K562 (cell line): Measurements from ENCODE around the gene WDR31. TPM values are rescaled to one million over a fixed set of nuclear protein-coding genes. Genes with fewer than 3 reads are reported as not detected.

ENCODE experiments used
- CHD4 ChIP-seq: fragments of 200-600 bp; sonication (generic); IDR thresholded peaks from 3 replicates; pipeline ENCODE4 v1.6.1; 2012; ENCODE audit warnings: low read depth, mild to moderate bottlenecking, mixed read lengths, low read length, inconsistent platforms; ENCODE audit not compliant: insufficient read depth, insufficient replicate concordance, poor library complexity, severe bottlenecking
- GABPB1 ChIP-seq: sonication (generic); formaldehyde crosslinking; IDR thresholded peaks from 2 replicates; pipeline ENCODE4 v1.8.0; 2022; ENCODE audit warnings: mild to moderate bottlenecking, missing genetic modification reagents
- GTF2A2 ChIP-seq: IDR thresholded peaks from 2 replicates; pipeline ENCODE4 v1.6.1; 2016; ENCODE audit warnings: mild to moderate bottlenecking, missing genetic modification characterization, missing compliant biosample characterization
- IRF2 ChIP-seq: sonication (generic); formaldehyde crosslinking; IDR thresholded peaks from 2 replicates; pipeline ENCODE4 v1.8.1; 2022; ENCODE audit warnings: mild to moderate bottlenecking, missing genetic modification reagents
- KDM2B ChIP-seq: fragments of 250-450 bp; sonication (Bioruptor Pico); IDR thresholded peaks from 2 replicates; pipeline ENCODE4 v1.8.0; 2021; ENCODE audit warnings: mild to moderate bottlenecking, moderate library complexity
- MYC ChIP-seq, 2 experiments: fragments of 250-450 bp in 1 of 2; sonication (Bioruptor Pico) in 1 of 2; IDR thresholded peaks; 2 replicates each; pipeline versions ENCODE4 v1.5.1 to v1.6.1; 2012 to 2021; ENCODE audit warnings: low read depth in 2 of 2, borderline replicate concordance in 1 of 2, improper control_type of control experiment in 1 of 2, low read length in 1 of 2, mild to moderate bottlenecking in 1 of 2, moderate library complexity in 1 of 2
- PHF8 ChIP-seq: fragments of 200-600 bp; sonication (generic); IDR thresholded peaks from 2 replicates; pipeline ENCODE4 v1.6.1; 2012; ENCODE audit warnings: mixed run types, mild to moderate bottlenecking, inconsistent platforms, low read length, moderate library complexity, borderline replicate concordance
- RFX7 ChIP-seq: fragments of 250-450 bp; sonication (Bioruptor Pico); IDR thresholded peaks from 2 replicates; pipeline ENCODE4 v1.5.1; 2021; ENCODE audit warnings: mild to moderate bottlenecking
- TCFL5 ChIP-seq: fragments of 250-450 bp; sonication (Bioruptor Pico); conservative IDR thresholded peaks from 2 replicates; pipeline ENCODE4 v1.6.1; 2021; ENCODE audit warnings: mild to moderate bottlenecking, moderate library complexity, matching md5 sums
- ZBTB1 ChIP-seq: sonication (generic); formaldehyde crosslinking; IDR thresholded peaks from 2 replicates; pipeline ENCODE4 v1.8.1; 2023; ENCODE audit warnings: missing genetic modification reagents, low read depth, mild to moderate bottlenecking, borderline replicate concordance
- ZNF12 ChIP-seq: sonication (generic); formaldehyde crosslinking; IDR thresholded peaks from 2 replicates; pipeline ENCODE4 v1.4.0; 2020; ENCODE audit warnings: mild to moderate bottlenecking, missing genetic modification reagents
- ZNF699 ChIP-seq: fragments of 250-450 bp; sonication (Bioruptor Pico); IDR thresholded peaks from 2 replicates; pipeline ENCODE4 v1.8.0; 2021; ENCODE audit warnings: mild to moderate bottlenecking, moderate library complexity; ENCODE audit not compliant: insufficient replicate concordance
- polyA plus RNA-seq, 8 experiments: library from polyadenylated mRNA; depleted of rRNA in 4 of 8; stranded (reverse) in 5 of 8; unstranded in 3 of 8; fragments of >200 nt; fragmentation: Nextera tagmentation in 2 of 8; fragmentation: Illumina TruSeq in 1 of 8; extraction: Ambion mirVana in 2 of 8; extraction: Trizol in 1 of 8; gene quantifications; 2 replicates each; pipeline versions ENCODE4 v1.2.1 to v1.2.3, GENCODE V29; 2011 to 2014; ENCODE audit warnings: inconsistent platforms in 1 of 8, missing spikeins in 1 of 8
- total RNA-seq, 7 experiments: library from RNA; depleted of rRNA in 6 of 7; stranded (reverse); fragments of >200 nt in 6 of 7; fragmentation: Illumina TruSeq in 2 of 7; extraction: Trizol in 2 of 7; gene quantifications; 2 replicates each; pipeline versions ENCODE4 v1.2.1 to v1.2.3, GENCODE V29; 2011 to 2021; ENCODE audit warnings: low replicate concordance in 1 of 7
- TF ChIP-seq, protein P1 (sequence below): fragments of 450-650 bp; formaldehyde crosslinking; IDR thresholded peaks from 2 replicates; pipeline ENCODE4 v1.4.0; 2020; ENCODE audit warnings: mild to moderate bottlenecking
- TF ChIP-seq, protein P2 (sequence below): sonication (generic); formaldehyde crosslinking; IDR thresholded peaks from 2 replicates; pipeline ENCODE4 v1.8.0; 2022; ENCODE audit warnings: missing genetic modification reagents, mild to moderate bottlenecking, borderline replicate concordance
- TF ChIP-seq, protein P3 (sequence below): sonication (generic); formaldehyde crosslinking; IDR thresholded peaks from 2 replicates; pipeline ENCODE4 v1.8.0; 2023; ENCODE audit warnings: mild to moderate bottlenecking, missing genetic modification reagents
- TF ChIP-seq, protein P4 (sequence below): fragments of 250-450 bp; sonication (Bioruptor Pico); IDR thresholded peaks from 2 replicates; pipeline ENCODE4 v1.5.0; 2021
- TF ChIP-seq, protein P5 (sequence below): fragments of 450-650 bp; IDR thresholded peaks from 2 replicates; pipeline ENCODE4 v1.6.1; 2018; ENCODE audit warnings: mild to moderate bottlenecking, low read depth; ENCODE audit not compliant: partially characterized antibody

The WDR31 gene
- total and polyA plus RNA-seq, 9 of the 15 experiments (the other 6 are each of a cell fraction or from before 2014, with no cell fraction given) = 0.35 to 1.8 (median 0.95) TPM

DNA sequence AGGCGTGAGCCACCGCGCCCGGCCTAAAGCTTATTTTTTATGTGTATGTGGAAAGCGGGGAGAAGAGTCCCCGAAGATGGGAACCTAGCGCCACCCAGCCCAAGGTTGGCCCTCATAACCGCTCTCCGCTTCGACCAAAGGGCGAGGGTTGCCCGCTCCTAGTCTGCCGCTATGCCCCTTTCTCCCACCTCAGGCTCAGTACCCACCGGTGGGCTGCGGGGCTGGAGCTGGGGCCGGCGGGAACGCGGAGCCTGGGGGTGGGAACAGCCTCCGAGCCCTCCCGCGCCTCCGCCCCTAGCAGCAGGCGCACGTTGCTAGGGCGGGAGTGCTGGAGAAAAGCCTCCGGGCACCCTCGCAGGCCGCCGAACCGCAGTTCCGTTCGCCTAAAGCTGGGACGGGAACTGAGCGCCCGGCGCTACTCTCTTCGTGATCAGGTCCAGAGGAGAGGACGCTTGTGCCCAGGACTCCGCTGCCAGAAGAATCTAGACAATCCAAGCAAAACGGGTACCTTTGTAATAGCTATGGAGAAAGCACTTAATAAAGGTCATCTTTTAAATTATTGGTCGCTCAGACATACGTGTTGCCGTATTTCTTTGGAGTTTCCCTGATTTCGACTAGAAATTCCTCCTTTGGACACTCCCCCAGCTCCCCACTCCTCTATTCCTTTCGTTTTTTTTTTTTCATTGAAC lies at the start of gene WDR31 (continued):
- TF ChIP-seq, protein P1, sequence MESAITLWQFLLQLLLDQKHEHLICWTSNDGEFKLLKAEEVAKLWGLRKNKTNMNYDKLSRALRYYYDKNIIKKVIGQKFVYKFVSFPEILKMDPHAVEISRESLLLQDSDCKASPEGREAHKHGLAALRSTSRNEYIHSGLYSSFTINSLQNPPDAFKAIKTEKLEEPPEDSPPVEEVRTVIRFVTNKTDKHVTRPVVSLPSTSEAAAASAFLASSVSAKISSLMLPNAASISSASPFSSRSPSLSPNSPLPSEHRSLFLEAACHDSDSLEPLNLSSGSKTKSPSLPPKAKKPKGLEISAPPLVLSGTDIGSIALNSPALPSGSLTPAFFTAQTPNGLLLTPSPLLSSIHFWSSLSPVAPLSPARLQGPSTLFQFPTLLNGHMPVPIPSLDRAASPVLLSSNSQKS (CRISPR knock-in tag) = no peak
- TF ChIP-seq IRF2 (CRISPR knock-in tag) = no peak
- TF ChIP-seq ZBTB1 (CRISPR knock-in tag) = no peak
- TF ChIP-seq, protein P2, sequence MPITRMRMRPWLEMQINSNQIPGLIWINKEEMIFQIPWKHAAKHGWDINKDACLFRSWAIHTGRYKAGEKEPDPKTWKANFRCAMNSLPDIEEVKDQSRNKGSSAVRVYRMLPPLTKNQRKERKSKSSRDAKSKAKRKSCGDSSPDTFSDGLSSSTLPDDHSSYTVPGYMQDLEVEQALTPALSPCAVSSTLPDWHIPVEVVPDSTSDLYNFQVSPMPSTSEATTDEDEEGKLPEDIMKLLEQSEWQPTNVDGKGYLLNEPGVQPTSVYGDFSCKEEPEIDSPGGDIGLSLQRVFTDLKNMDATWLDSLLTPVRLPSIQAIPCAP (CRISPR knock-in tag) = no peak
- no peak for TF ChIP-seq CHD4
- TF ChIP-seq MYC (IDR thresholded peaks at IDR 0.05; ENCODE audit: low read depth, low read length) = peak; percentile 87
- TF ChIP-seq MYC (CRISPR knock-in tag; IDR thresholded peaks at IDR 0.05; ENCODE audit: borderline replicate concordance, low read depth) = no peak; the same call in 1 of the 2 replicates
- no peak; the same call in 1 of the 2 replicates for TF ChIP-seq KDM2B (CRISPR knock-in tag)
- peak; percentile 97 for TF ChIP-seq GABPB1
- peak; percentile 18; the same call in 1 of the 2 replicates for TF ChIP-seq GTF2A2 (tag)
- TF ChIP-seq RFX7 (CRISPR knock-in tag) = no peak
- TF ChIP-seq, protein P3, sequence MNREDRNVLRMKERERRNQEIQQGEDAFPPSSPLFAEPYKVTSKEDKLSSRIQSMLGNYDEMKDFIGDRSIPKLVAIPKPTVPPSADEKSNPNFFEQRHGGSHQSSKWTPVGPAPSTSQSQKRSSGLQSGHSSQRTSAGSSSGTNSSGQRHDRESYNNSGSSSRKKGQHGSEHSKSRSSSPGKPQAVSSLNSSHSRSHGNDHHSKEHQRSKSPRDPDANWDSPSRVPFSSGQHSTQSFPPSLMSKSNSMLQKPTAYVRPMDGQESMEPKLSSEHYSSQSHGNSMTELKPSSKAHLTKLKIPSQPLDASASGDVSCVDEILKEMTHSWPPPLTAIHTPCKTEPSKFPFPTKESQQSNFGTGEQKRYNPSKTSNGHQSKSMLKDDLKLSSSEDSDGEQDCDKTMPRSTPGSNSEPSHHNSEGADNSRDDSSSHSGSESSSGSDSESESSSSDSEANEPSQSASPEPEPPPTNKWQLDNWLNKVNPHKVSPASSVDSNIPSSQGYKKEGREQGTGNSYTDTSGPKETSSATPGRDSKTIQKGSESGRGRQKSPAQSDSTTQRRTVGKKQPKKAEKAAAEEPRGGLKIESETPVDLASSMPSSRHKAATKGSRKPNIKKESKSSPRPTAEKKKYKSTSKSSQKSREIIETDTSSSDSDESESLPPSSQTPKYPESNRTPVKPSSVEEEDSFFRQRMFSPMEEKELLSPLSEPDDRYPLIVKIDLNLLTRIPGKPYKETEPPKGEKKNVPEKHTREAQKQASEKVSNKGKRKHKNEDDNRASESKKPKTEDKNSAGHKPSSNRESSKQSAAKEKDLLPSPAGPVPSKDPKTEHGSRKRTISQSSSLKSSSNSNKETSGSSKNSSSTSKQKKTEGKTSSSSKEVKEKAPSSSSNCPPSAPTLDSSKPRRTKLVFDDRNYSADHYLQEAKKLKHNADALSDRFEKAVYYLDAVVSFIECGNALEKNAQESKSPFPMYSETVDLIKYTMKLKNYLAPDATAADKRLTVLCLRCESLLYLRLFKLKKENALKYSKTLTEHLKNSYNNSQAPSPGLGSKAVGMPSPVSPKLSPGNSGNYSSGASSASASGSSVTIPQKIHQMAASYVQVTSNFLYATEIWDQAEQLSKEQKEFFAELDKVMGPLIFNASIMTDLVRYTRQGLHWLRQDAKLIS (CRISPR knock-in tag) = peak; percentile 86
- TF ChIP-seq, protein P4, sequence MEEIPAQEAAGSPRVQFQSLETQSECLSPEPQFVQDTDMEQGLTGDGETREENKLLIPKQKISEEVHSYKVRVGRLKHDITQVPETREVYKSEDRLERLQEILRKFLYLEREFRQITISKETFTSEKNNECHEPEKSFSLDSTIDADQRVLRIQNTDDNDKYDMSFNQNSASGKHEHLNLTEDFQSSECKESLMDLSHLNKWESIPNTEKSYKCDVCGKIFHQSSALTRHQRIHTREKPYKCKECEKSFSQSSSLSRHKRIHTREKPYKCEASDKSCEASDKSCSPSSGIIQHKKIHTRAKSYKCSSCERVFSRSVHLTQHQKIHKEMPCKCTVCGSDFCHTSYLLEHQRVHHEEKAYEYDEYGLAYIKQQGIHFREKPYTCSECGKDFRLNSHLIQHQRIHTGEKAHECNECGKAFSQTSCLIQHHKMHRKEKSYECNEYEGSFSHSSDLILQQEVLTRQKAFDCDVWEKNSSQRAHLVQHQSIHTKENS (CRISPR knock-in tag) = no peak
- TF ChIP-seq PHF8 = peak; percentile 96
- TF ChIP-seq TCFL5 (CRISPR knock-in tag) = no peak
- TF ChIP-seq, protein P5, sequence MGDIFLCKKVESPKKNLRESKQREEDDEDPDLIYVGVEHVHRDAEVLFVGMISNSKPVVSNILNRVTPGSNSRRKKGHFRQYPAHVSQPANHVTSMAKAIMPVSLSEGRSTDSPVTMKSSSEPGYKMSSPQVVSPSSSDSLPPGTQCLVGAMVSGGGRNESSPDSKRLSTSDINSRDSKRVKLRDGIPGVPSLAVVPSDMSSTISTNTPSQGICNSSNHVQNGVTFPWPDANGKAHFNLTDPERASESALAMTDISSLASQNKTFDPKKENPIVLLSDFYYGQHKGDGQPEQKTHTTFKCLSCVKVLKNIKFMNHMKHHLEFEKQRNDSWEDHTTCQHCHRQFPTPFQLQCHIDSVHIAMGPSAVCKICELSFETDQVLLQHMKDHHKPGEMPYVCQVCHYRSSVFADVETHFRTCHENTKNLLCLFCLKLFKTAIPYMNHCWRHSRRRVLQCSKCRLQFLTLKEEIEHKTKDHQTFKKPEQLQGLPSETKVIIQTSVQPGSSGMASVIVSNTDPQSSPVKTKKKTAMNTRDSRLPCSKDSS = no peak
- TF ChIP-seq ZNF12 (CRISPR knock-in tag) = no peak; the same call in 1 of the 2 replicates
- no peak for TF ChIP-seq ZNF699 (CRISPR knock-in tag)
